Mesendoderm (in vitro differentiated cells): ENCODE measurements around the gene NPPA.

Experiments used
- DNase-seq: peaks from one replicate; pipeline ENCODE4 v3.0.0; 2013
- H2AK5ac ChIP-seq: 2 replicates; pipeline ENCODE4 v1.6.1; 2013; ENCODE audit warnings: low read length, inconsistent platforms
- H2BK120ac ChIP-seq: 2 replicates; pipeline ENCODE4 v1.6.1; 2013; ENCODE audit warnings: low read depth, mild to moderate bottlenecking, low read length, moderate library complexity, mixed read lengths
- H2BK15ac ChIP-seq: replicated peaks from 2 replicates; pipeline ENCODE4 v1.6.1; 2013; ENCODE audit warnings: low read depth, mild to moderate bottlenecking, moderate library complexity
- H2BK5ac ChIP-seq: 2 replicates; pipeline ENCODE4 v1.6.1; 2013; ENCODE audit warnings: low read length, inconsistent platforms
- H3K18ac ChIP-seq: 2 replicates; pipeline ENCODE4 v1.6.1; 2013; ENCODE audit warnings: mild to moderate bottlenecking, low read length, mixed read lengths
- H3K23ac ChIP-seq: one replicate; pipeline ENCODE4 v1.6.1; 2013; ENCODE audit warnings: low read length
- H3K27ac ChIP-seq: 2 replicates; pipeline ENCODE4 v1.5.1; 2013; ENCODE audit warnings: low read depth, mild to moderate bottlenecking, inconsistent platforms, low read length, moderate library complexity
- H3K27me3 ChIP-seq: 2 replicates; pipeline ENCODE4 v1.6.1; 2013; ENCODE audit warnings: low read length, control low read depth, mild to moderate bottlenecking, inconsistent platforms; ENCODE audit not compliant: insufficient read depth, poor library complexity
- H3K36me3 ChIP-seq: 2 replicates; pipeline ENCODE4 v1.6.1; 2013; ENCODE audit warnings: low read length, inconsistent platforms; ENCODE audit not compliant: control insufficient read depth, insufficient read depth
- H3K4ac ChIP-seq: one replicate; pipeline ENCODE4 v1.6.1; 2013; ENCODE audit warnings: low read depth, mild to moderate bottlenecking, low read length, moderate library complexity
- H3K4me1 ChIP-seq: 2 replicates; pipeline ENCODE4 v1.6.1; 2013; ENCODE audit warnings: low read depth, low read length, inconsistent platforms; ENCODE audit not compliant: control insufficient read depth
- H3K4me2 ChIP-seq: 2 replicates; pipeline ENCODE4 v1.6.1; 2013; ENCODE audit warnings: low read length
- H3K4me3 ChIP-seq: 2 replicates; pipeline ENCODE4 v1.5.1; 2013; ENCODE audit warnings: mild to moderate bottlenecking, low read length
- H3K56ac ChIP-seq: one replicate; pipeline ENCODE4 v1.6.1; 2013; ENCODE audit warnings: low read length
- H3K79me1 ChIP-seq: 2 replicates; pipeline ENCODE4 v1.6.1; 2013; ENCODE audit warnings: low read length, inconsistent platforms
- H3K79me2 ChIP-seq: 2 replicates; pipeline ENCODE4 v1.6.1; 2013; ENCODE audit warnings: mild to moderate bottlenecking, low read length; ENCODE audit not compliant: control insufficient read depth, insufficient read depth
- H3K9ac ChIP-seq: 2 replicates; pipeline ENCODE4 v1.6.1; 2013; ENCODE audit warnings: low read length, inconsistent platforms
- H4K5ac ChIP-seq: one replicate; pipeline ENCODE4 v1.6.1; 2013; ENCODE audit warnings: low read length
- H4K8ac ChIP-seq: one replicate; pipeline ENCODE4 v1.6.1; 2013; ENCODE audit warnings: low read depth, mild to moderate bottlenecking, control low read depth, low read length, moderate library complexity
- WGBS: extraction: QIAGEN DNeasy Blood & Tissue Kit; methylation state at CpG from one replicate; pipeline ENCODE4 v1.1.7; 2013; ENCODE audit warnings: low lambda C conversion rate, missing lambda C conversion rate; ENCODE audit not compliant: insufficient coverage; ENCODE audit errors: extremely low coverage; 5-methylcytosine and 5-hydroxymethylcytosine counted together

Gene NPPA

DNA sequence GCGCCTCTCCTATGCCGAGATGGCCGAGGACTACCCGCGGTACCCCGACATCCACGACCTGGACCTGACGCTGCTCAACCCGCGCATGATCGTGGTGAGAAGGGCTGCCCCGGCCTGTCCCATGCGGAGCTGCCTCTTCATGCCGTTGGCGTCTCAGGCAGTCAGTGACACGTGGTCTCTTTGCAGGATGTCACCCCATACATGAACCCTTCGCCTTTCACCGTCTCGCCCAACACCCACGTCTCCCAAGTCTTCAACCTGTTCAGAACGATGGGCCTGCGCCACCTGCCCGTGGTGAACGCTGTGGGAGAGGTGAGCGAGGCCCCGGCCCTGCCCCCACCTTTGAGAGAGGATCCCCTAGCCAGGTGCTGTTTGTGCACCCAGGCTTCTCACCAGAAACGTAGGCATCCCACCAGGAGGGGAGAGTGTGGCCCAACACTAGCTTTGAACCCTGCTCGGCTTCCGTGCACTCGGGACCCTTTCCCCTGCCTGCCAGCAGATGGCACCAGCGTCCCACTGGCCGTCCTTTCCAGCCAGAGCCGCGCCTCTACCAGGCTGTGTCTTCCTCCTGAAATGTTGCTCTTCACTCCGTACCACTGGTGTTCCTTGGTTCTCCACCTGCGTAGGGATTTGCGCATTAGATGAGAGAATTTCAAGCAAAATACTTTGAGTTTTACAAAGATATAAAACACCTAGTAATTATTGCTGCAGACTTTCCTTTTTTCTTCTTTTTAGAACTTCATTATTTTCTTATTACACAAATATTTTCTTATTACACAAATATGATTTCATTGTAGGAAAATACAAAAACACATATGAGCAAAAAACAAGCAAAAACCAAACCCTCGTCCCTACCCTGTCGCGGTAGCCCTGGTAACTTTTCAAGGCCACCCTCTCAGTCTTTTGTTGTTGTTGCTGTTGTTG is 9.0 kb downstream of the NPPA start:
- Histone ChIP-seq H3K23ac (no peak overlapping the region), H3K36me3 (peaks cover 9% of the 10 kb centered on the region), H3K18ac (no peak overlapping the region), H3K27ac (no peak overlapping the region), H2BK120ac (no peak overlapping the region), H3K4ac (no peak overlapping the region), H3K9ac (no peak overlapping the region), H3K4me1 (no peaks in the 10 kb centered on the region), H3K79me2 (no peaks in the 10 kb centered on the region), H4K5ac (no peak overlapping the region), H4K8ac (no peak overlapping the region), H3K4me3 (no peak overlapping the region), H3K56ac (no peak overlapping the region), H3K27me3 (no peaks in the 10 kb centered on the region), H2BK5ac (no peak overlapping the region), H3K79me1 (no peaks in the 10 kb centered on the region), H3K4me2 (no peak overlapping the region), H2BK15ac (no peak overlapping the region), H2AK5ac (no peak overlapping the region)
- DNase-seq: peak; percentile 64
- WGBS: no CpG with 5 or more reads among the region's 40 CpGs

DNA sequence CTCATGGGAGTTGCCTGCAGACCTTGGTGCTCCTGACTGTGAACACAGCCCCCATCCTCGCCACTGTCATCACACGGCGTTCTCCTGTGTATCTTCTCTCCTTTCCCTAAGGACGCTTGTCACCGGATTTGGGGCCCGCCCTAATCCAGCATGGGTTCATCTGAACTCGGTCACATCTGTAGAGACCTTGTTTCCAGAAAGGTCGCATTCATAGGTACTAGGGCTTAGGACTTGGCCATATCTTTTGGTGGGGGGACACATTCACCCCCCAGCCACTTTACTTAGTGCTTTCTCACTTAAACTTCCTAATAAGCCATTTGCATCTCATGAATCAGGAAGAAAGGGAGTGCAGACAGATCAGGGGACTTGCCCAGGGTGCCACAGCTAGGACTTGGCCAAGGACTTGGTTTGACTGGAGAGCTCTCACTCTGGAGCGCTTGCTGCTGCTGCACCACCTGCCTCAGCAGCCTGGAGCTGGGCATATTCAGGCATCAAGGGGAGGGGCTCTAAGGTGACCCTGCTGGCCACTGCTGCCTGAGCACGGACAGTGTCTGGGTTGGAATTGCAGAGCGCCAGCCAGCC is 9.7 kb downstream of the NPPA start:
- H3K27ac ChIP-seq: no peak overlapping the region
- no CpG with 5 or more reads among the region's 11 CpGs for WGBS
- H3K79me2 ChIP-seq: no peaks in the 10 kb centered on the region
- no peak overlapping the region for H3K18ac ChIP-seq
- H3K9ac ChIP-seq: no peak overlapping the region
- no peak overlapping the region for H2BK5ac ChIP-seq
- H2AK5ac ChIP-seq: no peak overlapping the region
- H3K4me1 ChIP-seq: no peaks in the 10 kb centered on the region
- H3K4me2 ChIP-seq: no peak overlapping the region
- no peak overlapping the region for H2BK120ac ChIP-seq
- no peak overlapping the region for H3K4me3 ChIP-seq
- H2BK15ac ChIP-seq: no peak overlapping the region
- no peak overlapping the region for H4K5ac ChIP-seq
- H3K56ac ChIP-seq: no peak overlapping the region
- no peaks in the 10 kb centered on the region for H3K27me3 ChIP-seq
- H4K8ac ChIP-seq: no peak overlapping the region
- no peak overlapping the region for H3K4ac ChIP-seq
- no peak for DNase-seq
- peaks cover 12% of the 10 kb centered on the region for H3K36me3 ChIP-seq
- no peaks in the 10 kb centered on the region for H3K79me1 ChIP-seq
- H3K23ac ChIP-seq: no peak overlapping the region

GRCh38 chr1:11836955-11837766 is 10.4 kb downstream of the NPPA start:
- Histone ChIP-seq H3K36me3 (peaks cover 12% of the 10 kb centered on the region), H3K27ac (no peak overlapping the region), H3K23ac (no peak overlapping the region), H2BK120ac (no peak overlapping the region), H3K79me2 (no peaks in the 10 kb centered on the region), H3K9ac (no peak overlapping the region), H2BK5ac (no peak overlapping the region), H3K4me2 (no peak overlapping the region), H4K5ac (no peak overlapping the region), H3K79me1 (no peaks in the 10 kb centered on the region), H3K4me1 (no peaks in the 10 kb centered on the region), H3K4me3 (no peak overlapping the region), H3K27me3 (no peaks in the 10 kb centered on the region), H2AK5ac (no peak overlapping the region), H3K4ac (no peak overlapping the region), H3K56ac (no peak overlapping the region), H4K8ac (no peak overlapping the region), H3K18ac (no peak overlapping the region), H2BK15ac (no peak overlapping the region)
- DNase-seq: no peak
- WGBS: no CpG with 5 or more reads among the region's 36 CpGs

DNA sequence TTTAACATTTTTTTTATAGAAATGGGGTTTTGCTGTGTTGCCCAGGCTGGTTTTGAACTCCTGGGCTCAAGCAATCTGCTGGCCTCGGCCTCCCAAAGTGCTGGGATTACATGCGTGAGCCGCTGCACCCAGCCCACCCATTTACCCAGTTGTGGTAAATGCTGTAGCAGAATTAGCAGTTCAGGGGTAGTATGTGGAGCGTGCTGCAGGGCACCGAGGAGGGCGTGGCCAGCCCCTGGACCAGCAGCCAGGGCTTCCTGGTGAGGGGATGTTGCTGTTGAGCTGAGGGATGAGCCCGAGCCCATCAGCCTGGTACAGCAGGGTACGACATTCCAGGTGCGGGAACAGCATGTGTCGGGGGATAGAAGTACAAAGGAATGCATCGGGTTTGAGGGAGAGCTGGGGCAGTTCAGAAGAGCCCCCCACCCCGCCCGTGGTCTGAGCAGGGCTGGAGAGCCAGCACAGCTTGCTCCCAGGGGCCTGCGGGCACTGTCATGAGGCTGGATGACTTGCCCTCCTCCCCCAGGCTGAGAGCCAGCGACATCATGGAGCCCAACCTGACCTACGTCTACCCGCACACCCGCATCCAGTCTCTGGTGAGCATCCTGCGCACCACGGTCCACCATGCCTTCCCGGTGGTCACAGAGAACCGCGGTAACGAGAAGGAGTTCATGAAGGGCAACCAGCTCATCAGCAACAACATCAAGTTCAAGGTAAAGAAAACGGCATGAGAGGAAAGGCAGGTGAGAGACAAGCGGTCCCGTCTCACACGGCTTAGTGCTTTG is 11.9 kb downstream of the NPPA start:
- Histone ChIP-seq H3K23ac (no peak overlapping the region), H3K56ac (no peak overlapping the region), H2BK5ac (no peak overlapping the region), H3K79me1 (no peaks in the 10 kb centered on the region), H3K4ac (no peak overlapping the region), H3K27me3 (no peaks in the 10 kb centered on the region), H3K27ac (no peak overlapping the region), H2AK5ac (no peak overlapping the region), H3K36me3 (peaks cover 14% of the 10 kb centered on the region), H4K8ac (no peak overlapping the region), H3K4me2 (no peak overlapping the region), H3K9ac (no peak overlapping the region), H3K18ac (no peak overlapping the region), H2BK15ac (no peak overlapping the region), H2BK120ac (no peak overlapping the region), H3K4me1 (no peaks in the 10 kb centered on the region), H3K4me3 (no peak overlapping the region), H4K5ac (no peak overlapping the region), H3K79me2 (no peaks in the 10 kb centered on the region)
- no CpG with 5 or more reads among the region's 28 CpGs for WGBS
- DNase-seq: no peak

DNA sequence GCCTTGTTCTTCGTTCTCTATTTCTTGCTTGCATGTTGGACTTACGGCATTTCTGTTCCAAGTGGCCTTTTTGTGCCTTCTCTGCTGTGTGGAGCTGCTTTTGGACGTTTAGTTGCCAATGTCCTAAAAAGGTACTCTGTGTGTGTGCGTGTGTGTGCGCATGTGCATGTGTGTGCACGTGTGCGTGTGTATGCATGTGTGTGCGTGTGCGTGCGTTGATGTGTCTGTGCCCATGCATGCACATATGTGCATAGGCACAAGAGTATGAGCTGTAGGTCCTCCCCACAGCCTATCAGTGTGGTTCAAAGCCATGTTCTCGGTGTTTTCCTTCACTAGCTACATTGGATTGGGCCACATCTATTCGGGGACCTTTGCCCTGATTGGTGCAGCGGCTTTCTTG is 13.7 kb downstream of the NPPA start:
- Histone ChIP-seq H2BK120ac (no peak overlapping the region), H3K27me3 (no peaks in the 10 kb centered on the region), H4K8ac (no peak overlapping the region), H3K4me2 (no peak overlapping the region), H2BK15ac (no peak overlapping the region), H3K23ac (no peak overlapping the region), H3K36me3 (peaks cover 16% of the 10 kb centered on the region), H3K9ac (no peak overlapping the region), H3K27ac (no peak overlapping the region), H3K79me2 (no peaks in the 10 kb centered on the region), H2AK5ac (no peak overlapping the region), H3K18ac (no peak overlapping the region), H4K5ac (no peak overlapping the region), H3K4me3 (no peak overlapping the region), H3K4ac (no peak overlapping the region), H3K56ac (no peak overlapping the region), H3K79me1 (no peaks in the 10 kb centered on the region), H2BK5ac (no peak overlapping the region), H3K4me1 (no peaks in the 10 kb centered on the region)
- WGBS: no CpG with 5 or more reads among the region's 13 CpGs
- no peak for DNase-seq
